NCI-H2196 treated with DMSO at 0.1 percent for 48 hours (cell line): ENCODE results near the gene TMX4.

Source experiments
- DNase-seq: peaks from one replicate; lab custom pipeline; 2025; ENCODE audit not compliant: unreplicated experiment; lab: John Stamatoyannopoulos, UW

Gene TMX4

DNA sequence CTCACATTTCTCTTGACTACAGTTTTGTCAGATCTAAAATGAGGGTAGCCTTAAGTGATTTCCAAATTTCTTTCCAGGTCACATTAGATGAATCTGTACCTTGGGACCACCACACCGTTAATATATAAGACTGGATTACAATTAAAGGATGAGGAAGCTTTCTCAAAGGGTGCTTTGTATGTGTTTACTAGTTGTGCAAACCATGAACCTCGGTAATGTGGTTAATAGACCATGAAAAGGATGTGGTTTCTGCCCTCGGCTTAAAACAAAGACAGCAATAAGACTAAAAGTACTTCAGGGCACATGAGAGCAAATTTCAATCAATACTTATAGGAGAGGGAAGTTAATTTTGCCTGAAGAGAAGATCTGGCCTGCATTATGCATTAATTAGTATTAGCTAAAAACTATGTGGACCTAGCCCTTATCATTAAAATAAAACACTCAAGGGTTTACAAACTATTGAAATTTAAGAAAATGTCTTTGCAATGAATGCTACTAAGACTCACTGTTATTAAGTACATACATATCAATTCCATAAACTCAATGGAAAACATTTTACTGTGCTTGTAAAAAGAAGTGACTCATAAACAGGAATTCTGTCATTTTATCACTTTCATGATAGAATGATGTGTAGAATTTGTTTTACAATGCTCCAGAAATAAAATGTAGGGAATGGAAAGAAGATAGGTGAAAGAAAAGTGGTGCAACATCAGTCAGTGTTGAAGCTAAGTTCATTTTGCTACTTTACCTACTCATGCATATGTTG, 936 bp upstream of the TMX4 start:
- DNase-seq, result peak; percentile 17

DNA sequence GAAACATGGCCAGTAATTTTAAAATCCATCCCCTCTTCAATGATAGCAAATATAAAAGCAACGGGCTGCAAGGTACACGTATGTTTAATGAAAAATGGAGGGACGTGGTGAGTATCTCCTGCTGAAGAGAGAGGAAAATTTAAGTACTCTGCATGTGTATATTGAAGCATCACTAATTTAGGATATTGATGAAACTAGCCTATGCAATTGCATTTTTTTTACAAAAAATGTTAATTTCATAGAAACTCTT, 362 bp upstream of the TMX4 start:
- no peak for DNase-seq

DNA sequence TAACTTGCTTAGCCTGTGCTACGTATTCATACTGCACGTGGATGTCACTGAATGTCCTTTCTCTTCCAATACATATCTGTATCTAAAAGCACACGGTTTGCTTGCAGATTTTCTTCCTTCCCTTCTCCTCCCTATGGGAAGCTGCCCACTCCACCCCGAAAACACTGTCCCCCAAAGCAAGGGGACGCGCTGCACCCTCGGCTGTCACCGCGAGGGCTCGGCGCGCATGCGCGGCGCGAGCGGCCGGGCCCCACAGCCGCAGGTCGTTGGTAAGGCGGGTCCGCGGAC, 659 bp downstream of the TMX4 start:
- DNase-seq, result peak; percentile 76

DNA sequence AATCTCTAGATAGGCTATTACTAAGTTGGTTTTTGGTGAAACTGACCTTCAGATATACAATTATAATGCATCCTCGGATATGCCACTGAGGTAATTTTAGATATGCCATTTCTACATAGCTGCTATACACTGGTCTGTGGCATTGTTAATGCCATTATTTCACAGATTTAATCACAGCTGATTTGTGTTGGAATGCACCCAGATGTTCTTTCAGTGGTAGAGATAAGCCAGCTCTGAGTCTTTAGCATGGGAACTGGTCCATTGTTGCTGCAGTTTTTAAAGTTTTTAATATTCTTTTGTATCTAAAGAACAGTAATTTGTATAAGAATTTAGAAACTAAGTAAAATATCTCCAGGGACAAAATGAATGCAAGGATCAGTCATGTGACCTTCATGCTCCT, 6.8 kb downstream of the TMX4 start:
- no peak for DNase-seq

DNA sequence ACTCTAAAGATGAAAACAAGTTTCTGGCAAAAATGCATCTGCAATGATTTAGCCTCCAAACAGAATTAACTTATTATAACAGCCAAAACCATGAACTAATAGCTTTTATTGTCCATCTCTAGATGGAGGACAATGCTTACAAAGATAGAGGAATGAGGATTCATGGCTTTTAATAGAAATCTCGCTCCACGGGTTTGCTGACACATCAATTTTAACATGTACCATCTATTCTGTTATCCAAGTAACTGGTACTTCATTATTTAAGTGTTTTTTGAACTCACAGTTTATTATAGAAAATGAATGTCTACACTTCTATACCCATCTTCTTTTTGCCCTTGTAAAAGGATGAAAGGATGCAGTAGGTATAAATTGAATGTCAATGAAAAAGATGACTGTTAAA, 10.8 kb downstream of the TMX4 start:
- no peak for DNase-seq

DNA sequence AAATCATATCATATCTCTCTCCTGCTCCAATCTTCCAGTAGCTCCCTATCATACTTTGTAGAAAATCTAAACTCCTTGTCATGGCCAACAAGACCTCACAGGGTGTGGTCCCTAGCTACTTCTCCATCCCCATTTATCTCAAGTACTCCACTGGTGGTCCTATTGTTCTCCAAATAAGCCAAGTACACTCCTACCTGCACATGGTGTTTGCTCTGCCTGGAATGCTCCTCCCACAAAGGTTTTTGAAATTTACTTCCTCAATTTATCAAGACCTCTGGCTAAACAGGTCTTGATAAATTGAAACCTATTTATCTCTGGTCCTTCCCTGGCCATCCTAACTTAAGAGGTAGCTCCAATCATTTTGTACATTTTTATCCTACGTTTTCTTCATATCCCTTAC, 12.1 kb downstream of the TMX4 start:
- no peak for DNase-seq

DNA sequence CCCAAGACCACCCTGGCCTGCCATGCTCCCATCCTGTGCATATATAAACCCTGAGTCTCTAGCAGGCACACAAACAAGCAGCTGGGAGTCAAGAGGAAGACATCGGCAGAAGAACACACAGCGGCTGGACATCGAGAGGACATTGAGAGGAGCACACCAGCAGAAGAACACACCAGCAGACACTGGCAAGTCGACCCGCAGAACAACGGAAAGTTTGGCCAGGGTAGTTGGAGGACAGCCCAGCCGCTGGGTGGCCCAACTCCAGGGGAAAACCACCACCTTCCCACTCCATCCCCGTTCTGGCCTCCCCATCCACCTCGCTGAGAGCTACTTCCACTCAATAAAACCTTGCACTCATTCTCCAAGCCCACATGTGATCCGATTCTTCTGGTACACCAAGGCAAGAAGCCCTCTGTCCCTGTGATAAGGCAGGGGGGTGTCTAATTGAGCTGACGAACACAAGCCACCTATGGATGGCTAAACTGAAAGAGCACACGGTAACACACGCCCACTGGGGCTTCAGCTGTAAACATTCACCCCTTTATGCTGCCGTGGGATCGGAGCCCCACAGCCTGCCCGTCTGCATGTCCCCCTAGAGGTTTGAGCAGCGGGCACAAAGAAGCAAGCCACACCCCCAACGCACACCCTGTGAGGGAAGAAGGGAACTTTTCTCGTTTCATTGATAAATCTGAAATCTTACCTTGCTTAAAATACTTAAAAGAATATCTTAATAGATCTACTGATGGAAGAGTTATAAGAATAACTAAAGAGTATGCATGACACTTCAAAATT, 13.8 kb downstream of the TMX4 start:
- DNase-seq, result no peak

DNA sequence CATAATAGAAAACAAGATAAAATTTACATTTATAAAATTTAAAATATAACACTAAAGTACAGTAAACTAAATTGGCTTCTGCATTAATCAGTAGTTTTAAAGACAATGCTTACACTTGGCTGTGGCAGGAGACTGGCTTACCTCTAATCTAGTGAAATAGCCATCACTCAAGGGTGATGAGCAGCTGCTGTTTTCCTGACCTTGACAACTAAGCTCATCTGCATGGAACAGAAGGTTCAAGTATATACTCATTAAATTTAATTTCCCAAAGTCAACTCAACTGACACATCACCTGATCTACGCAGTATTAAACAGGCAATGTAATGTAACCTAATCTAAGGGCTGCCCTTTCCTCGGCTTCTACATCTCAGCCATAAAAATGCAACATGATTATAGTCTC, 14.5 kb downstream of the TMX4 start:
- no peak for DNase-seq

DNA sequence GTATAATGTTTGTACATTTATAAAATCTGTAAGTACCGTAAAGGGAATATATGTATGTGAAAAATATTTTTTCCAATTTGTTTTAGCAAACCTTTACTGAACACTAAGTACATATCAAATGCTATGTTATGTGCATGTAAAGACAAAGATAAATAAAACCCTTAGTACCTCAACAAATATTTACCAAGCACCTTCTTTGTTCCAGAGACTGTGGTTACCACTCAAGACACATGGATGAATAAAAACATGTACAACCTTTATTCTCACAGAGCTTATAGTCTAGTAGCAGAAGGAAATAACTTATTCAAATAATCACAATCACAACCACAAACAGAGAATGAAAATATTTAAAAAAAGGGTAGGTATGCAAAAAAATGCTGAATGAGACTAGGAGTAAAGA, 17.5 kb downstream of the TMX4 start:
- DNase-seq, result no peak

DNA sequence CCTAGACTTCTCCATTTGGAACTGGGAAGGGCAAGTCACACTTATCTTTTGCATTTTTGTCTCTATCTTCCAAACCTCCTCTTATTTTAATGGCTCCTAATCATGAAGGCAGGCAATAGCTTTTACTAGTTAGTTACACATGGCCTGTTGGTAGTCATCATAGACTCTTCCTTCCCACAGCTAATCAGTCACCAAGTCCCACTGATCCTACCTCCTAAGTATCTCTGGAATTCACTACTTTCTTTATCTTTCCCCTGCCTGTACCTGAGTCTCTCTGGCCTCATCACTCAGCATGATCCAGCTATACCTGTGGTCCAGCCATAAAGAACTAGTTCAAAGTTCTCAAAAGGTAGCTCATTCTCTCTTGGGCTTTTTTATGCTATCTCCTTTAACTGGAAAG, 18.8 kb downstream of the TMX4 start:
- DNase-seq, result no peak

DNA sequence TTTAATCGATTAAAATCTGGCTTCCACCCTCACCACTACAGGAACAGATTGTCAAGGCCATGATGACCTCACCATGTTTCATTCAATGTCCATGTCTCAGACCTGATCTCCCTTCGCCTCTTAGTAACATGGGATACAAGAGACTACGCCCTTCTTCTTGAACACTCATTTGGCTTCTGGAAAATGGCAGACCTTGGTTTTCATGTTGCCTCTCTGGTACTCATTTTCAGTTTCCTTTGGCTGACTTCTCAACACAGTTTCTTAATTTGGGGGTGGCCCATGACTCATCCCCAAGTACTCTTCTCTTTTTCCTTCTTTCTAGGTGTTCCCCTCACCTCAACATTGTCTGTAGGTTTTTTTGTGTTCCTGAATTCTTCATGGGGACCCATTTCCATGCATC, 22.7 kb downstream of the TMX4 start:
- DNase-seq, result no peak

DNA sequence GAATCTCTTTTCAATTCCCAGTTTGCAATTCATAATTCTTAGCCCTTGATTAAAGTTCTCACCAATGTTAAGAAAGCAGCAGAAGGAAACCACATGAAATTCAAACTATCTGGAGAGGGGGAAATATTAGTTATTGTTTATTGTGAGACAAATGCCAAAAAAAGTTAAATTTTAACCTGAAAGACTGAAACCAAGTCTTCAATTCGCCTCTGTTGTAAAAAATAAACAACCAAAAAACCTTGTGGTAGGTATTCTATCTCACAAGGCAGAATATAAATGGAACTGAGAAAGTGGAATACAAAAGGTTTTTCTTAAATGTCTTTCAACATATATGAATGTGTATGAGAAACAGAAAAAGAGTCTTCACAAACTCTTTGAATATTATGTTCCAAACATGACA, 24.8 kb downstream of the TMX4 start:
- DNase-seq, result no peak

DNA sequence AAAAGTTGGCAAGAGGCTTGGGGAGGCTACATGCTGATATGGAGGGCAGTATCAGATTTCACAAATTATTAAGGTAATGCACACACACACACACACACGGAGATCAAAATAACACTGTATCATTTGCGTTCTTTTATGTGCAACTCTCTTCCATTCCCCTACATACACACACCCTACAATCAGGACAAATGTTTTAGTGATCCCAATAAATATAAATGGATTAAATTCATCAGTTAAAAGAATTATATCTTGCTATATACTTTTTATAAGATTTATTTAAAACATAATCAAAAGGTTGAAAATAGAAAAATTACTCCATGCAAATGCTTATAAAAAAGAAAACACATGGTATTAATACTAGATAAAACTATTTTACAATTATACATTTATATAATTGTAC, 25.9 kb downstream of the TMX4 start:
- DNase-seq, result no peak

DNA sequence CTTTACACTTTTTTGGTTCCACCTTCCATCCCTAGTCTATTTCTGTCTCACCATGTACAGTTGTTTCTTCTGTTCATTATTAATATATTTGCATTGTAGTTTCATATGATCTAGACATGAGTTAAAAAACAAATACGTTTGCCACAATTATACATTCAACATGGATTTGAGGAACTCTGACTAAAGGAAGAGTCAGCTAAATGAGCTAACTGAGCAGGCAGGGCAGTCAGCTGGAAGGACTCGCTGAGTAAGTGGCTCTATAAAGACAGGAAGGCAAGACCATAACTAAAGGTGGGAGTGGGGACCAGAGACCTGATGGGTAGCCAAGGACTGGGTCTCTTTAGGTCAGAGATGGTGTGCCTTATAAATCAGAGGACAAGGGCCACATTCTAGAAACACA, 26.3 kb downstream of the TMX4 start:
- no peak for DNase-seq

DNA sequence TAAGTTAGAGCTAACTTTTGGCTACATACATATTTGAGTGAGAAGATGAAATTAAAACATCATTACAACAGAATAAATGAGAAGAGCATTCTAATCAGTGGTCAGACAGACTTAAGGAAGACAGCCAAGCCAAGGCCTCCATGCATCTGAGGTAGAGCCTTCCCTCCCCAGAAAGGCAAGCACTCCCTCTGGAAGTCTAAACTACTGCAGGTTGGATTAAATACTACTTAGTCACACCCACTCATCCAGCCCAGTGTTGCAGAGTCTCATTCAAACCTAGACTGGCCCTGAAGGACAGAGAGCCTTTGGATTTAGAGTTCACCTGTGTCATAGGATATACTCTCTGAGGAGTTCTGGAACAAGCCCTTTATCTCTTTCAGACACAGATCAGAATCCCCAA, 29.2 kb downstream of the TMX4 start:
- DNase-seq, result no peak

DNA sequence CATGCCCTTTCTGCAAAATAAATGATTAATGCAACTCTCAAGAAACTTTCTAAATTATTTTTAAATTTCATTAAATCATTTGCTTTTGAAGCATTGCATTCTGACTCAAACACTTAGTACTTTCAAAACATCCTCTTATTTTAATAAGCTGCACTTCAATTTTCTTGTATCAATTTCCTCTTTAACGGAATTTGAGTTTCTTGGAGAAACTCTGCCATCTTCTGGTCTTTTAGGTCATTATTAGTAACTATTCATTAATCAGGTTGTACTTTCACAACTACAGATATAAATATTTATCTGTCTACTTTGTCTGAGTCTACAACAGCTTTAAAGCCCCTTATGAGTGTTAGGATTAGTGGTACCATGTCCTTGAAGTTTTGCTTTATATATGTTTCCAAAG, 30.2 kb downstream of the TMX4 start:
- DNase-seq, result no peak

DNA sequence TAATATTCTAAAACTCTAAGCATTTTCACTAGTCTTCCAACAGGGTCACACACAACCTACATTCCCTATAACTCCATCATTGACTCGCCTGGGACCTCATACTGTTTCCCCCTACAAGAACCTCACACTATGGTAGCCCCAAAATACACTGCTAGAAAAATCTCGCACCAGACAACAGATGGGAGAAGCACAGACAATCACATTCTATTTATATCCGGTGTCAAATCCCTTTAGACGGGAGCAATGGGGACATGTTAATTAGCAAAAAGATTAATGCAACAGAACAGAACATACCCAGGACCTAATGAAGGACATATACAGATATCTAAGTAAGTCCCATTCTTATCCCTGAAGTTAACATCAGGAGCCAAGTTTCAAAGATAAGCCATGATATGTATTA, 33.6 kb downstream of the TMX4 start:
- DNase-seq, result no peak

DNA sequence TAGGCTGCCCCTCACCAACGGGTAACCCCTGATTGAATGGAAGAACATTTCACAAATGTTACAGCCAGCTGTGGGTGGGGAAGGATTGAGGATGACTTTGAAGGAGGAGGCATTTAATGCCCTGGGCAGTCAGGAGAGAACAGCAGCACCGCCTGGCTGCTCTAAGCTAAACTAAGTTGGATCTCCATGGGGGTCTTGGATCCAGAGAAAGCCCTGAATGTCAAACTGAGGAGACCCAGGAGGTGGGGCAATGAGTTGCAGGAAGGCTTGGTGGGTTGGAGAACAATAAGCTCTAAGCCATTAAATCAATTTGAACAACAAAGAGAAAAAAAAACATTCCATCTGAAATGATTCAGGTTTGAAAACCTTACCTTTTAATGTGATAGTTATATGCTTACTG, 35.4 kb downstream of the TMX4 start:
- DNase-seq, result no peak

DNA sequence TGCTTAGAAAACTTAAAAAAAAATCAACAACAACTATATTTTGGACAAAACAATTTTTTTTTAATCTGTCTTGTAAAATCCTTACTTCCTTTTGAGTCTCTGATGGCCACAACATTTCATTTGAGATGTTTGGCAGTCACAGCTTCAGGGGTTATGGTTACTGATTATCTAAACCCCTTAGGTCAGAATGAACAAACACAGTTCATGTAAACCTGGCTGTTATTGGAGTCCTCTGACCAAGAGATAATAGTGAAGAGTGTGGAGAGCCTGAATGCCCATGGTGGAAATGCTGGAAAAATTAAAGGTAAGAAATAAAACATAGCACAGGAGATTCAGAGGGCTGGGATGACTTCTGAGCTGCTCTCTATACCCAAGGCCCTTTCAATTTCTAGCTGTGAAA, 38.2 kb downstream of the TMX4 start:
- no peak for DNase-seq

DNA sequence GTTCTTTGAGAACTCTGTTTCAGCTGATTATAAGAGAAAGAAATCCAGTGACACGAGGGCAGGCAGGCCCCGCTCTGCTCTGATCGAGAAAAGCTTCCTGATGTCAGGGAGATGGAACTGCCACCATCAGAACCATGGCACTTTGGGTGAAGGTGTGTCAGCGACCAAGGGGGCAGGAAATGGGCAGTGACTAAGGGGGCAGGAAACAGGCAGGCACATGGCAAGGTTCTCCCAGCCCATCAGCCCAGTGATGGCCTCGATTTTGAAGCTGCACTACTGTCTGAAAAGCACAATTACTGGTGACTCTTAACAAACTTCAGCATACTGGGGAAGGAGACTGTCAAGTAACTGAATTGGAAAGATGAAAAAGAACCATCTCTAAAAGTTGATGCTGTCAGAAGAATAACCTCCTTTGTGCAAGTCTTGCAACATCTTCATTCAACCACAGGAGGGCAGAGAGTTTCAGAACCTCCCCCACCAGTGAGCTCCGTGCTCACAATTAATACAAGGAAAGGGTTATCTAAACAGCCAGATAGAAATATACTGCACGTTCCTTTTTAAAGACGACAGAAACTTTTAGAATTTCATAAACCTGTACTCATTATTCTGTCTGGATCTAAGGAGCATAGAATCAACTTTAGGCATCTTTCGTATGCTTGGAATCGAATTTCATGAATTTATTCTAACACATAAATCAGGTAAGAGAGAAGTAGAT, 39.1 kb downstream of the TMX4 start:
- no peak for DNase-seq

DNA sequence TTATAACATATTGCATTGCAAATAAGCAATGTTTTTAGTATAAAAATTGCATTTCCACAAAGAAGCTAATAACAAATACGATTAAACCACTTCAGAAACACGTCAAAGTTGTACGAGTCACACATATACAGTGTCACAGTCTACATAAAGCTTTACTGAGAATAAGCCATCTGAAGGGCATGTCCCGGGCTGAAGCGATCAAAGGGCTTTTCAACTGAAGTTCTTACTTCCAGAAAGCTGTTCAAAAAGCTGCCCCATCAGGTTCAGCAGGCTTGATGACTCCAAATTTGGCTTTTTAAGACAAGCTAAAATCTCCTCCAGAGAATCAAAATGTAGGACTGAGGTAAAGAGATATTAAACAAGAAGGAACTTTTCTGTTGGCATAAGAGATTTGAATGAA, 41.9 kb downstream of the TMX4 start:
- DNase-seq, result no peak

DNA sequence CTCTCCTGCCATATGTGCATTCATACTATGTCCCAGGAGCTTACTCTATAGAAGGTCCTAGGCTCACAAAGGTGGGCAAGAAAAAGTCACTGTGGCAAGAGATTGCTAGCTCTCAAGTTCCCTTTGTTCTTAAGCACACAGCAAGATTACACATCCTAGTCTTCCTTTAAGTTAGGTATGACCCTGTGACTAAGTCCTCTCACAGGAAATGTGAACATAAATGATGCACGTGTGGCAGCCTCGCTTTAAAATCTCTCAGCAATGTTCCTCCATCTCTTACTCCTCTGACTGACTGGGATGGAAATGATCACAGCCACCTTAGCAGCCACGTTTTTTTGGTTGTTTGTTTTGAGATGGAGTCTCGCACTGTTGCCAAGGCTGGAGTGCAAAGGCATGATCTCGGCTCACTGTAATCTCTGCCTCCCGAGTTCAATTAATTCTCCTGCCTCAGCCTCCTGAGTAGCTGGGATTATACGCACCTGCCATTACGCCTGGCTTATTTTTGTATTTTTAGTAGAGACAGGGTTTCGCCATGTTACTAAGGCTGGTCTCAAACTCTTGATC, 43.6 kb downstream of the TMX4 start:
- DNase-seq, result no peak
